Left renal pelvis (tissue), 4 donors: ENCODE results near the gene CHST11. TPM values are rescaled to one million over a fixed set of nuclear protein-coding genes. Genes with fewer than 3 reads are reported as not detected.

Source experiments
- DNase-seq, 4 donors: peaks; one replicate each; pipeline ENCODE4 v3.0.0-alpha.2; 2013; ENCODE audit warnings: low read depth in 4 of 4, low spot score in 3 of 4
- polyA plus RNA-seq, 4 donors: library from polyadenylated mRNA; unstranded; fragments of 120-200 nt; gene quantifications; one replicate each; pipeline ENCODE4 v1.2.1, GENCODE V29; 2013; ENCODE audit not compliant: insufficient read length in 4 of 4

The CHST11 gene
- polyA plus RNA-seq, 4 donors: 4.1 to 7.7 (median 6.9) TPM

- DNase-seq: no peak
Measured at GRCh38 chr12:104478396-104479122, 21.8 kb downstream of the CHST11 start.

DNA sequence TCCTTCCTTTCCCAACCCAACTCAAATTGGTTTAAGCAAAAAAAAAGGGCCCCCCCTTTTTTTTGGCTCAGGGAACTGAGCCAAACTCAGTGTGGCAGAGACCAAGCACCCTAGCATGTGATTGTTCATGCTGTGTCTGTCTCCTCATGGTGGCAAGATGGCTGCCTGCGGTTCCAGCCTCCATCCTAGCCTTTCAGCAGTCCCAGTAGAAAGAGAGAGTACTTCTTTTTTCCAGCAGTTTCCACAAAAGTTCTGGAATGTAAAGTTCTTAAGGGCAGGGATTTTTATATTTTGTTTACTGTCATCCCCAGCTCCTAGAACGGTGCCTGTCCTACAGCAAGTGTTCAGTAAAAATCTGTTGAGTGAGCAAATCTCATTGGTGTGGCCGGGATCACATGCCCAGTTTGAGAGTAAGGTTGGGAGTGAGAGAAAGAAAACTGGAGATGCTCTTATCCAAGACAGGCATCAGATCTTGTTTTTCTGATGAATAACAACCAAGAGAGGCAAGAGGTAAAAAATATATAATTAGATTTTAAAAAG lies 22.4 kb downstream of the CHST11 start:
- DNase-seq: no peak

- no peak for DNase-seq
Measured at GRCh38 chr12:104480012-104480411, 23.3 kb downstream of the CHST11 start.

DNA sequence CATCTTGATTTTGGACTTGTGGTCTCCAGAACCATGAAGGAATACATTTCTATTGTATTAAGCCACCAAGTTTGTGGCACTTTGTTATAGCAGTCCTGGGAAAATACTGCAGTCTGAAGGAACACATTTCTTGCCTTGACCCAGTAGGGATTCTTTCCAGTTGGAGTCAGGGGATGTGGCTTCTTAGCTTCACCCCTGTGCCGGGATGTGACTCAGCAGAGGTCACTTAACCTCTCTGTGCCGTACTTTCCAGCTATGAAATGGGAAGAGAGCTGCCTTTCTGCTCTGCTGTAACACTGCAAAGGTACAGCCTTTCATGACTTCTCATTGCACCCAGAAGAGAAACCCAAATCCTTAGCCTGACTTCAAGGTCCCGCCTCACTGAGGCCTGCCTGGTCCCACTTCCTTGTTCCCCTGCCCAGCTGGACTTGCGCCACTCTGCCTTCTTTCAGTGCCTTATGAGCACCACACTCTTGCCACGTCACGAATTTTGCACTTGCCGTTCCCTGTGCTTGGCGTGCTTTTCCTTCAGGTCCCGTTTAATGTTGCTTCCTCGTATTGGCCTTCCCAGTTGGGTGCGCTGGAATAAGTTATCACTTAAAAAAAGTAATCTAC lies 24.2 kb downstream of the CHST11 start:
- DNase-seq: no peak

DNA sequence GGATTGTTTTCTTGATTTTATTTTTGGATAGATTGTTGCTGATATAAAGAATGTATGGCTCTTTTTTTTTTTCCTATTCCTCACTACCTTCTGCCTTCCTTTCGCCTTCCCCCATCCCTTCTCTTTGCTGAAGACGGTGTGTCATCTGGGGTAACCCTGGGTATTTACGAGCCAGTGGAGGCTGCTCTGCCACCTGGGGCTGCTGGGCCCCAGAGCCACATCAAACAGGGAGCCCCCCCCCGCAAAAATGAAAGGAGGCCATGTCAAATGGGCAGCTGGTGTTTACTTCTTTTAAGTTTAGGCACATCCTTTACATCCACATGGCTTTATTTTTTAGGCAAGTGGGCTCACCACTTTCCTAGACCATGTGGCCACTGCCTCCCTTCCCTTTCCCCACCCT lies 25.4 kb downstream of the CHST11 start:
- DNase-seq: no peak

GRCh38 chr12:104482748-104483147 lies 26.0 kb downstream of the CHST11 start:
- no peak for DNase-seq

- no peak for DNase-seq
Measured at GRCh38 chr12:104484079-104484478, 27.3 kb downstream of the CHST11 start.

- DNase-seq: no peak
Measured at GRCh38 chr12:104485651-104486362, 29.1 kb downstream of the CHST11 start.

DNA sequence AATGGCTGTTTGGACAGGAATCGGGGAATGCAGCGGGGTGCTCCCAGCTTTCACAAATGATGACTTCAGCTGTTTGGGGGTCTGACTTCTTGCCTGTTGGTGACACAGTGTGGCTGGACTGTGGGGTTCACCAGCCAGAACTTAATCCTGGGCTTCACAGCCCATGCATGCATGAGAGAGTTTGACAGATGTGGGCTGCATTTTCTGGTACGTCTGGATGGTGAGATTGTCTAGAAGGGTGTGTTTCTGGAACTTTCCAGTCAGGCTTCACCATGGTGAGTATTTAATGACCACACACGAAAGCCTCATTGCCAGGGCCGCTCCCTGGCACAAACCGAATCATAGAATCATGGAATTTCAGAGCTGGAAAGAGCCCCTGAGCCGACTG lies 29.6 kb downstream of the CHST11 start:
- no peak for DNase-seq

DNA sequence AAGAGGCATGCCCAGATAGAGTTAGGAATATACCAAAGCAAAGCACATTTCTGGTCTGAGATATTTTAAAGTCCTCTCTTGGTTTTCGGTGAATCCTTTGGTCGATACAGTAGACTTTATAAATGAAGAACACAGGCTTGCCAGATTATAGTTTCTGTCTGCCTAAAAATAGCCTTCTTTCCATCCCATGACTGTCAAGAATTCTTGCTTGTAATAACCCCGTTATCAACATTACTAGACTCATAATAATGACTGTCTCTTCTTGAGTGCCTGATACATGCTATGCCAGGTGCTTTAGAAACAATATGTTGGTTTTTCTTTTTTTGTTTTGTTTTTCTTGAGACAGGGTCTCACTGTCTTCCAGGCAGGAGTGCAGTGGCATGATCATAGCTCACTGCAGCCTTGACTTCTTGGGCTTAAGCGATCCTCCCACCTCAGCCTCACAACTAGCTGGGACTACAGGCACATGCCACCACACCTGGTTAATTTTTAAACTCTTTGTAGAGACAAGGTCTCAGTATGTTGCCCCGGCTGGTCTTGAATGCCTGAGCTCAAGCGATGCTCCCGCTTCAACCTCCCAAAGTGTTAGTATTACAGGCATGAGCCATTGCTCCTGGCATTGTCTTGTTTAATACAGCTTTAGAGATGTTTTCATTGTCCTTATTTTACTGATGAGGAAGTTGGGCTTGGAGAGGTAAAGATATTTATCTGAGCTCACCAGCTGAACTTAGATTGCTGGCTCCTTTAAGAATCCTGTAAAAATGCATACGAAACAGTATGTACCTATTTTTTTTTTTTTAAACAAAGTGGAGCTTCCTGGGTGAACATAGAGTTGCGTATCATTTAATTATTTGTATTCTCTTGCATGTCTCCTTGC lies 30.4 kb downstream of the CHST11 start:
- no peak for DNase-seq

- DNase-seq: no peak
Measured at GRCh38 chr12:104488374-104488773, 31.6 kb downstream of the CHST11 start.

GRCh38 chr12:104490186-104490585 lies 33.4 kb downstream of the CHST11 start:
- DNase-seq: no peak

GRCh38 chr12:104490850-104491249 lies 34.1 kb downstream of the CHST11 start:
- no peak for DNase-seq

- no peak for DNase-seq
Measured at GRCh38 chr12:104493496-104493895, 36.7 kb downstream of the CHST11 start.

DNA sequence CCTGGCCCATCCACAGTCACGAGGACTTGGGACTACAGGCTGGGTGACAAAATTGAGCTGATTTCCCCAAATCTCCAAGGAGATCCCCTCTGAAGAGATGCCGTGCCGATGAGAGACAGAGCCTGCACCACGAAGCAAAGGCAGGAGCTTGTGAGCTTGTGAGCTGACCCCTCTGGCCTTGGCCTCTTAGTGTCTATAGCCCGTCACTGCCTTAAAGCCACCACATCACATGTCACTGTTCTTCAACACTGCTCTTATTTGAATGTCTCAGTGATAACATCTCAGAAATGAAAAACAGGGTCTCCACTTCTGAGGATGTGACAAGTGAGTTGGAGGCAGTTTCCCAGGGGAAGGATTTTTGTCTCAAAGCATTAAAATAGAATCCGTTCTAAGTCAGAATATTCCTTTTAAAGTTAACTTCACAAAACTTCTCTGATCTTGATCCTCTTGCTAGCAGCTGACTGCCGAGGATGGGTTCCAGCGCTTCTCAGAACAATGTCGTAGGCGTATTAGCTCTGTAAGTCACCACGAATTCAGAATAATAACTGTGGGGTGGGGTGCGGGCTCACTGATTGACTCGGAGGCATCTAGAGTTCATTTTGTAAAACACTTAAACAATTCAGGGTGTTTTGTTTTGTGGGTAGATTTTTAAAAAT lies 37.5 kb downstream of the CHST11 start:
- no peak for DNase-seq

GRCh38 chr12:104494793-104495158 lies 38.0 kb downstream of the CHST11 start:
- DNase-seq: no peak

DNA sequence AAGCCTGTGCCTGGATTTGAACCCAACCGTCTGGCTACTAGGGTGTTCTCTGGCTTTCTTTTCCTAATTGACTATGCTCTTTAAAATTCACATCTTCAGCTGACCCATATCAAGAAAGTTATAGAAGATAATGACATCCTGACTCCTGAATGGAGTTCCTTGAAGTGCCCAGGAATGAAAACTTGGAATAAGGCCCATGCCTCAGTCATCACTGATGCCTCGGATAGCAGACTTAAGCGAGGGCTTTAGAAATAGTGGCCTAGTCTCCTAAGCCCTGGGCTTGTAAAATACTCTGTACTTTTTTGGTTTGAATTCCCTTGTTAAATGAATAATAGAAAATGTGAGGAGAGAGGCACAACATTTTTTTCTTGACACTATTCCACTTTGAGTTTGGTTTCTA lies 39.0 kb downstream of the CHST11 start:
- DNase-seq: no peak

DNA sequence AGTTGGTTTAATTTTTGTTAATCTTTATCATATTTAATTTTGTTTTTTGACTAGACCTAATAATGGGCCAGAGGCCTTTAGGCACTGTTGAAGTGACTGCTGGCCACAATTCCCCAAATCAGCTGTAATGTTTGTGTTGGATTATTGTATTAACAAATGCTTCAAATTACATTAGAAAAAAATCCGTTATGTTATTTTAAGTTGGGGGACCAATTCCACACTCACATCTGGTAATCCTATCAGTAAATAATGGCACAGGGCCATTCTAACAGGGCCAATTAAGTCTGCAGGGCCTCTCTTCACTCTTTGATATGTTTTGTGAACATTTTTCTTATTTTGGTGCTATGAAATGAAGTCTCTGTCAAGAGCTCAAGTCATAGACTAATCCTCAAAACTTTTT lies 39.6 kb downstream of the CHST11 start:
- DNase-seq: no peak

DNA sequence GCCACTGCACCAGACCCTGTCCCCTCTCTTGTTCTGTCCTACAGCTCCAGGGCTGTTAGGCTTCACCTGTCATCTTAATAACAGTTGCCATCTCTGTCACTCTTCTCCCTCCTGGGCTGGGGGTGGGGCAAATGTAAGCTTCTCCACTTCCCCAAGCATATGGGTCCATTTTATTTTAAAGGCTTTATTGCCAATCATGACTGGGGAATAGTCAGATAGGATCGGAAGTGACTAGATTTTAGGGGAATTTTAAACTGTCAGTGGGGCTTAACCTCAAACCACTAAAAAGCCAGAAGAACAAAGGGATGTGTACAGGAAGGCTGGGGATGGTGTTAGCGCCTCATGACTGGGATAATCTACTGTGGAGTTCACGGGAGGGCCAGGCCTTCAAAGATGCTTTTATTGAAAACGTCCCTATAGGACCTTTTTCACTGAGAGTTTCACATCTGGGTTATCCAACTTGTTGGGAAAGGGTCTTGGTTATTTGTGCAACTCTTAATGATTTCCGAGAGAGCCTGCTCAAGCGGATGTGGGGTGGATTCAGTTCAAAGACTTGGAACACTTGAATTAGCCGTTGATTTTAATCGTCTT lies 41.6 kb downstream of the CHST11 start:
- DNase-seq: no peak
